GM18502 (cell line): ENCODE results near the gene ANKS1B.
"Not testable (repeated sequence)": the region's sequence is repeated elsewhere in the genome, so short reads cannot be mapped to it uniquely, and the experiment has no call there.

Source experiments
- ATAC-seq: cut with Tn5 transposase; IDR thresholded peaks from one replicate; pipeline ENCODE4 v1.9.1; 2021; ENCODE audit warnings: mild to moderate bottlenecking; ENCODE audit not compliant: unreplicated experiment, poor library complexity

ANKS1B gene

GRCh38 chr12:99769396-99769980 lies 215.2 kb downstream of the ANKS1B start:
- ATAC-seq, result no peak

GRCh38 chr12:99768758-99769157 lies 216.0 kb downstream of the ANKS1B start:
- ATAC-seq, result no peak

DNA sequence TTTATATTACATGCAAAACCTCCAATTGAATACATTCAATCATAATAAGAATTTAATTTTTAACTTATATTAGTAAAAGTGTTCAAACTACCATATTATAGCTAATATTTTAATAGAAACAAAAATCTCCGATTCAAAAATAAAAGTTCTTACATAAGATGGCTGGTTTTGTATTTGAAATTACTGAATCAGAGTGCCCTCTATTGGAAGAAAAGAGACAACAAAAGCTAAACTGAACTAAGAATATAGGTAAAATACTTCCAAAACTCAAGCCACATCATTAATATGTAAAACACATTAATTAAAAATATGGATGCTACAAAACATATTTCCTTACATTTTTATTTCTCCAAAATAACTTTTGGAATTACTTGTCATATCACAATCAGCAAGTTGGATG lies 216.9 kb downstream of the ANKS1B start:
- no peak for ATAC-seq

DNA sequence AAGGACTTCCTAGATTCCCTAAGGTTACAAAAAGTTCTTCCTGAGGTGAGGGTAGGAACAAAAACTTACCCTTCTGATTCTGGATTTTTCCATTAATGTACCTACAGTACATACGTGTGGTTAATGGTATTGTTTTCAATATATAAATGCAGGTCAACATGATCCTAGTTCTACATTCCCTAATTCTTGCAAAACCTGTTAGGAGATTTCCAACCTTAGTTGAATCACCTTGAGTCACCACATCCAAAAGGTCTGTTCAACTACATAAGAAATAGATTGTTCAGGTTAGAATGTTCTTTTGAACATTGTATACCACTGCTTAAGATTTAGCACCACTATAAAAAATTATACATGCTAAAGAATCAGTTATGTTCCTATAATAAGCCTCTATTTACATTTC lies 218.3 kb downstream of the ANKS1B start:
- no peak for ATAC-seq

DNA sequence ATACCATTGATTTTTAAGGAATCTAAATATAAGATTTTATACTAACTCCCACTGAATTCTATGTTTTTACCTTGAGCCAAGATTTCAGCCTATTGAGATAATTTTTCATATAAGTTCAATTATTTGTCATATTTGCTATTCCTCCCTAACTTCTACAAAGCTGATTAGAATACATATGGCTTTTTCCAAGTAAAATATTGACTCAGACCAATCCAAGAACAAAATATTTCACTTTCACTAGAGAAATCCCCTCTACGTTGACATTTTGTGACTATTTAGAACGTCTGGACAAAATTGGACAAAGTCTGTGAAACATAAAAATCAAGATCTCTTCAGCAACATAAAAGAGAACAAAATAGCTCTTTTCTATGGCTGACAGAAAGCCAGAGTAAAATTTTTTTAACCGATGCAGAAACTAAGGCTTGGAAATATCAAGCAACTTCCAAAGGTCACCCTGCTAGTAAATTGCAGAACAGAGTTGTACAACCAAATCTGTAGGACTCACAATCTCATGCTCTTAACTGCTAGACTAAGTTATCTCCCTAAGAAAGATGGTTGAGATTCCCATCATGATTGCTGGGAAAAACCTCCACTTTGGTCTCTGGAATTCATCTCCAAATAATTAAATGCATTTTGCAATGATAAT lies 219.1 kb downstream of the ANKS1B start:
- no peak for ATAC-seq

DNA sequence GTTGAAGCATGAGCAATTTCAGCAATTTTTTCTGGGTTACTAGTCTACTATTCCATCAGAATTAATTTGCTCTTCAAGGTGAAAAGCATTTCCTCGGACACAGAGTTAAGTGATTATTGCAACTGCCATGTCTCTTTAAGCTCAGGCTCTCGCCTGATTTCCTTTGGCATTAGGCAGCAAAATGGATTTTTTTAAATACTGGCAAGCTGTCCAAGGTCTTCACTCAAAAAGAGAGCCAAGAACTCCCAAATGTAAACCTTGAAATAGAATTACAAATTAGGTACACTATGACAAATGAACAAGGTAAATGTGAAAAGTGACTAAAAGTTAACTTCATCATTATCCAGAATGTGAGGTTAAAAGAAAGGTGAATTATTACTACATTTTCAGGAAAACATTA lies 225.3 kb downstream of the ANKS1B start:
- ATAC-seq, result no peak

DNA sequence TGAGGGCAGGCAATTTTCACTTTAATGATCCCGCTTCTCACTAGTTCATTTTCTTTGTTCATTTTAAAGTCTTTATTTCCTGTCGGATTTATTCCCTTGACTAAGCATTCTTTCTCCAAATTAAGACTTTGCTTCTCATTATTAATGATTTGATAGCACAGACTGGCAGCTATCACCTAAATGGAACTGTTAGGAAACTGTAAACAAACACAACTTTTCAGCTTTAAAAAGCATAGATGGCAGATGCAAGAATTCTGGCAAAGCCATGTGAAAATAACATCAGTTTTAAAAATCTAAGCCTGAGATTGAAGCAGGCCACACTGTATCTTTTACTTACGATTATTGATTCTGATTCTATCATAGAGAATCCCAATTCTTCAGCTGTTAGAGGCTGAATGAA lies 225.7 kb downstream of the ANKS1B start:
- no peak for ATAC-seq

DNA sequence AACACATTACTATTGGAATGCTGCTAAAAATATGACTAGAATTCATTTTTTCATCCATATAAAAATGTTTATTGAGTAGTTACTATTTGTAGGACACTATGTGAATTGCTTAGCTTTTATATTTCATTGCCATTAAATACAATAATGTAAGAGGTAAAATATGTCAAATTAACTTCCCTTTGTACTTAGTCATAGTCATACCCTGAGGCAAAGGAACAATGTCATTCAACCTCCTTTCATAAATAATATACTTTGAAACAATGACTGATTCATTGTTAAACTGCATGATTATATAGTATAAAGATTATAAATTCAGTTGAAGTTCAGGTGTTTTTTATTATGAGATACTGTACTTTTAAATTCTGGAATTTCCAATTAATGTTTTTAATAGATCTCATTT lies 232.0 kb downstream of the ANKS1B start:
- no peak for ATAC-seq

GRCh38 chr12:99746538-99746937 lies 238.2 kb downstream of the ANKS1B start:
- ATAC-seq, result no peak

DNA sequence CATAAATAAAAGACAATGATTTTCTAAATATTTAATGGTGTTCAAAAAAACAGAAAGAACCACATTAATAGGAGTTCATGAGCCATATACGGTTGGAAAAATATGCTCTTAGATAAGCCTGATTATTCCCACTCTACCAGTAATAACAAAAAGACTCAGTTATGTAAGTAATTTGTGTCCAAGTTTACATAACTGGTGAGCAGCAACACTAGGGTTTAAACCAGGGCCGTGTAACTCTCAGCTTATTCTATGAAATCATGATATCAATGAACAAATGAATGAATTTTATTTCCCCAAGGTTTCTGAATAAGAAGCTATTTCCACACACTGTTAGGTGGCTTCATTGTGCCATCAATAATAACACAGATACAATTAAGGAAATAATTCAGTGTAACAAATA lies 238.8 kb downstream of the ANKS1B start:
- no peak for ATAC-seq

DNA sequence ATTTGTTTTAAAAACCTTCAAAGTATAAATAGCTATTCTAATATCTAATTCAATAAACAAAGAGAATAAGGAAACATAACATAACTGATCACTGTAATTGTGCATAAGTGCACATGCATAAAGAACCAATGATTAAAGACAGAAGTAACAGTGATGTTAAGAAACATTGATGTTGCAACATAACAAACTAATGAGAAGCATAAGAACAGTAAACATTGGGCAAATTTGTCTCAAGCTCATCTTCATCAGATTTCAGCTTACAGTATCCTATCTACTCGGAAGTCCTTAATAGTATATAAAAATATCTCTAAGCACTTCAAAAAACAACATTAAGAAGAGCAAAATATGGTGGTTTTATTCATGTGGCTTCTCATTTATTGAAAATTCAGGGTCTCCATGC lies 239.6 kb downstream of the ANKS1B start:
- ATAC-seq, result no peak

GRCh38 chr12:99736760-99737269 lies 247.9 kb downstream of the ANKS1B start:
- no peak for ATAC-seq

DNA sequence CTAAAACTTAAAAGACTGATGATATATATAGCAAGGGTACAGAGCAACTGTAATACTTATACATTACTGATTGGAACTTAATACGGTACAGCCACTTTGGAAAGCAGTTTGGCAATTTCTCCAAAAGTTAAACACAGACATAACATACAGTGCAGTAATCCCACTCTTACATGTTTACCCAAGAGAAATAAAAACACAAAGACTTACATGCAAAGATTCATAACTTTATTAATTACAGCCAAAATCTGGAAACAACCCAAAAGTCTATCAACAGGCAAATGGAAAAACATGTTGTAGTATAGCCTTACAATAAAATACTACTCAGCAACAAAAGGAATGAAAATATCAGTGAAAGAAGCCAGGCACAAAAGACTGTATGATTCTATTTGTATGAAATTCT lies 252.6 kb downstream of the ANKS1B start:
- no peak for ATAC-seq

- no peak for ATAC-seq
Measured at GRCh38 chr12:99722690-99723486, 261.8 kb downstream of the ANKS1B start.

DNA sequence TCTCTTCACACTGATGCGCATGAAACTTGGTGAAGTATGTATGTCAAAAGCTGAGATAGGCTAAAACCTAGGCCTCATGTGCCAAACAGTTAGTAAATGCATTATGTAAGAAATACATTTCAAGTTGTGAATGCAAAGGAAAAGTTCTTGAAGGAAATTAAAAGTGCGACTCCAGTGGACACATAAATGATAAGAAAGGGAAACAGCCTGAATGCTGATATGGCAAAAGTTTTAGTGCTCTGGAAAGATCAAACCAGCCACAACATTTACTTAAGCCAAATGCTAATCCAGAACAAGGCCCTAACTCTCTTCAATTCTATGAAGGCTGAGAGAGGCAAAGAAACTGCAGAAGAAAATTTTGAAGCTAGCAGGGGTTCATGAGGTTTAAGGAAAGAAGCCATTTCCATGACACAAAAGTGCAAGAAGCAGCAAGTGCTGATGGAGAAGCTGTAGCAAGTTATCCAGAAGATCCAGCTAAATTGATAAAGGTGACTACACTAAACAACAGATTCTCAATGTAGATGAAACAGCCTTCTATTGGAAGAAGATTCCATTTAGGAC lies 262.9 kb downstream of the ANKS1B start:
- no peak for ATAC-seq

- ATAC-seq, result not testable (repeated sequence)
Measured at GRCh38 chr12:99720083-99720465, 264.7 kb downstream of the ANKS1B start.

DNA sequence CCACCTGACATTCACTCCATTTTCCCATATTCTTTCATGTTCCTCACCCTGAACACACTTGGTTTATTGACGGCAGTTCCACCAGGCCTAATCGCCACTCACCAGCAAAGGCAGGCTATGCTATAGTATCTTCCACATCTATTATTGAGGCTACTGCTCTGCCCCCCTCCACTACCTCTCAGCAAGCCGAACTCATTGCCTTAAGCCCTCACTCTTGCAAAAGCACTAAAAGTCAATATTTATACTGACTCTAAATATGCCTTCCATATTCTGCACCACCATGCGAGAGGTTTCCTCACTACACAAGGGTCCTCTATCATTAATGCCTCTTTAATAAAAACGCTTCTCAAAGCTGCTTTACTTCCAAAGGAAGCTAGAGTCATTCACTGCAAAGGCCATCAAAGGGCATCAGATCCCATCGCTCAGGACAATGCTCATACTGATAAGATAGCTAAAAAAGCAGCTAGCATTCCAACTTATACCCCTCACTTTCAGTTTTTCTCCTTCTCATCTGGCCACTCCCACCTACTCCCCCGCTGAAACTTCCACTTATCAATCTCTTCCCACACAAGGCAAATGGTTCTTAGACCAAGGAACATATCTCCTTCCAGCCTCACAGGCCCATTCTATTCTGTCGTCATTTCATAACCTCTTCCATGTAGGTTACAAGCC lies 265.2 kb downstream of the ANKS1B start:
- not testable (repeated sequence) for ATAC-seq

GRCh38 chr12:99715841-99716510 lies 268.8 kb downstream of the ANKS1B start:
- ATAC-seq, result not testable (repeated sequence)

GRCh38 chr12:99714921-99715320 lies 269.8 kb downstream of the ANKS1B start:
- not testable (repeated sequence) for ATAC-seq

DNA sequence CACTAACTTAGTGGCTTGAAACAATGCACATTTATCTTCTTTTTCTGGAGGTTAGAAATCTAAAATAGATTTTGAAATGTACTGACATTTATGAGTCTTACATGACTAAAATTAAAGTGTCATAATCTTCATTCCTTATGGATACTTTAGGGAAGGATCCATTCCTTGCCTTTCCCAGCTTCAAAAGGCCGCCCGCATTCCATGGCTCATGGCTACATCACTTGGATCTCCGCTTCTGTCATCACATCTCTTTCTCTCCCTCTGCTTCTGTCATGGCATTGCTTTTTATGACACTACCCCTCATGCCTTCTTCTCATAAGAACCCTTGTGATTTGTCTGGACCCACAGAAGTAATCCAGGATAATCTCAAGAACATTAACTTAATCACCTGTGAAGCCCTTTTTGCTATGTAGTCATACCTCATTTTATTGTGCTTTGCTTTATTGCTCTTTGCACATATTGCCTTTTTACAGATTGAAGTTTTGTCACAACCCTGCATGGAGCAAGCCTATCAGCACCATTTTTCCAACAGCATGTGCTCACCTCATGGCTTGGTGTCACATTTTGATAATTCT lies 270.7 kb downstream of the ANKS1B start:
- no peak for ATAC-seq
